IPS-NIHi7 (cell line): Measurements from ENCODE around the gene PEAR1.
"Not testable (repeated sequence)": the region's sequence is repeated elsewhere in the genome, so short reads cannot be mapped to it uniquely, and the experiment has no call there.

Source experiments
- DNase-seq: peaks from one replicate; pipeline ENCODE4 v3.0.0; 2012; ENCODE audit warnings: mixed read lengths; ENCODE audit errors: extremely low spot score

PEAR1 gene

GRCh38 chr1:156922986-156923669 lies 29.6 kb downstream of the PEAR1 start:
- no peak for DNase-seq

- no peak for DNase-seq
These were observed 30.4 kb downstream of the PEAR1 start for GRCh38 chr1:156923670-156924477.

GRCh38 chr1:156924478-156925153 lies 31.1 kb downstream of the PEAR1 start:
- DNase-seq = no peak

- DNase-seq = no peak
These were observed 31.9 kb downstream of the PEAR1 start for GRCh38 chr1:156925154-156926010.

- DNase-seq = no peak
These were observed 32.7 kb downstream of the PEAR1 start for GRCh38 chr1:156926175-156926574.

GRCh38 chr1:156926695-156927094 lies 33.2 kb downstream of the PEAR1 start:
- not testable (repeated sequence) for DNase-seq

GRCh38 chr1:156927215-156928042 lies 33.9 kb downstream of the PEAR1 start:
- DNase-seq = peak; percentile 90

- DNase-seq = no peak
These were observed 34.6 kb downstream of the PEAR1 start for GRCh38 chr1:156928043-156928602.

GRCh38 chr1:156929596-156930238 lies 36.2 kb downstream of the PEAR1 start:
- DNase-seq = no peak

GRCh38 chr1:156930483-156930882 lies 37.0 kb downstream of the PEAR1 start:
- DNase-seq = no peak

- no peak for DNase-seq
These were observed 37.9 kb downstream of the PEAR1 start for GRCh38 chr1:156931211-156931952.

- no peak for DNase-seq
These were observed 38.6 kb downstream of the PEAR1 start for GRCh38 chr1:156931974-156932710.

- DNase-seq = no peak
These were observed 39.6 kb downstream of the PEAR1 start for GRCh38 chr1:156933136-156933535.

GRCh38 chr1:156935505-156936128 lies 42.1 kb downstream of the PEAR1 start:
- DNase-seq = no peak

GRCh38 chr1:156936191-156936590 lies 42.7 kb downstream of the PEAR1 start:
- DNase-seq = no peak

GRCh38 chr1:156936721-156937220 lies 43.3 kb downstream of the PEAR1 start:
- no peak for DNase-seq

- no peak for DNase-seq
These were observed 44.4 kb downstream of the PEAR1 start for GRCh38 chr1:156937883-156938282.

- no peak for DNase-seq
These were observed 45.3 kb downstream of the PEAR1 start for GRCh38 chr1:156938813-156939212.
